ENCODE data around the gene EYS. TPM values are rescaled to one million over a fixed set of nuclear protein-coding genes. Genes with fewer than 3 reads are reported as not detected.

Gene EYS
- total and polyA plus RNA-seq, 2 of the 8 experiments (the other 6 are each of a cell fraction or from before 2014, with no cell fraction given), result 0.05 to 0.13 TPM

GRCh38 chr6:63721181-63721580 lies 1985.8 kb downstream of the EYS start:
- Histone ChIP-seq H2AFZ (ENCODE audit: low read length) (no peak overlapping the region), H2BK5ac (ENCODE audit: low read depth, low read length) (no peak overlapping the region), H3K4me1 (replicated peaks in 1 of 4; ENCODE audit: control insufficient read depth in 3 of 4, insufficient read depth in 4 of 4, low read length in 3 of 4) (no peaks in the 10 kb centered on the region), H3K56ac (replicated peaks; ENCODE audit: insufficient read length, low read depth, low read length) (no peak overlapping the region), H3K4me3 (ENCODE audit: extremely low read depth in 1 of 4, insufficient read depth in 2 of 4, low read depth in 3 of 4, low read length in 4 of 4) (no peak overlapping the region), H2BK12ac (ENCODE audit: low read depth, low read length) (no peak overlapping the region), H3K9ac (replicated peaks in 1 of 4; ENCODE audit: extremely low read depth in 1 of 4, low read depth in 3 of 4, low read length in 3 of 4) (no peak overlapping the region), H3K36me3 (ENCODE audit: control insufficient read depth in 2 of 4, insufficient read depth in 4 of 4, low read length in 3 of 4) (no peaks in the 10 kb centered on the region), H2BK120ac (replicated peaks; ENCODE audit: low read depth, low read length) (no peak overlapping the region), H3K18ac (ENCODE audit: extremely low read depth, low read length) (no peak overlapping the region), H3K4ac (replicated peaks; ENCODE audit: insufficient read length, low read depth, low read length) (no peak overlapping the region), H2BK15ac (ENCODE audit: low read length) (no peak overlapping the region), H2AK5ac (ENCODE audit: low read depth, low read length) (no peak overlapping the region), H3K4me2 (ENCODE audit: insufficient read depth in 1 of 2, low read depth in 2 of 2, low read length in 2 of 2) (no peak overlapping the region), H3K27ac (ENCODE audit: low read depth, low read length) (no peak overlapping the region), H3K9me3 (ENCODE audit: insufficient read depth in 2 of 2, low read depth in 1 of 2, low read length in 1 of 2) (no peaks in the 10 kb centered on the region), H3K27me3 (replicated peaks in 1 of 4; ENCODE audit: control insufficient read depth in 3 of 4, extremely low read depth in 1 of 4, insufficient read depth in 3 of 4, low read length in 3 of 4) (no peaks in the 10 kb centered on the region), H4K5ac (ENCODE audit: insufficient read length, low read depth, low read length) (no peak overlapping the region), H4K8ac (ENCODE audit: extremely low read depth, insufficient read depth, low read length) (no peak overlapping the region), H4K91ac (replicated peaks; ENCODE audit: insufficient read length, low read length) (no peak overlapping the region), H3K23ac (ENCODE audit: insufficient read length) (no peak overlapping the region), H3K23me2 (ENCODE audit: low read depth, low read length) (no peaks in the 10 kb centered on the region), H3K79me1 (ENCODE audit: low read depth, low read length) (no peaks in the 10 kb centered on the region), H3K79me2 (ENCODE audit: control insufficient read depth in 1 of 2, insufficient read depth in 2 of 2, low read length in 2 of 2) (no peaks in the 10 kb centered on the region), H2BK20ac (ENCODE audit: low read length) (no peak overlapping the region), H3K14ac (ENCODE audit: insufficient read length) (no peak overlapping the region), H4K20me1 (replicated peaks in 1 of 2; ENCODE audit: control insufficient read depth in 1 of 2, insufficient read depth in 2 of 2, low read length in 2 of 2) (no peaks in the 10 kb centered on the region)
- FAIRE-seq (no peak), DNase-seq (ENCODE audit: low read depth in 1 of 2, low spot score in 2 of 2) (no peak)
- POLR2A ChIA-PET (ENCODE audit: partially characterized antibody), result no interaction called here
- CTCF ChIA-PET (ENCODE audit: partially characterized antibody), result no interaction called here
- 95% methylated on average over 1 of the region's 1 CpG; no CpG with 5 or more reads in 1 of the 2 experiments for WGBS, 2 experiments (ENCODE audit: extremely low coverage in 1 of 2, insufficient coverage in 1 of 2, insufficient read length in 1 of 2, insufficient replicate concordance in 2 of 2, low coverage in 1 of 2, low lambda C conversion rate in 2 of 2, missing lambda C conversion rate in 1 of 2)
- TF ChIP-seq CTBP2 (IDR thresholded peaks at IDR 0.05; ENCODE audit: borderline replicate concordance, insufficient read depth, insufficient read length, low read length) (no peak), POLR2AphosphoS5 (IDR thresholded peaks at IDR 0.05; ENCODE audit: low read depth, low read length) (no peak), SP1 (IDR thresholded peaks at IDR 0.05; ENCODE audit: low read depth, low read length) (no peak), ATF3 (IDR thresholded peaks at IDR 0.05; ENCODE audit: insufficient read depth, low read depth, low read length) (no peak), NRF1 (IDR thresholded peaks at IDR 0.05; ENCODE audit: low read depth, low read length) (no peak)

Measured in H1 (cell line).